Measurements from ENCODE around the gene RABGAP1L.

RABGAP1L gene

DNA sequence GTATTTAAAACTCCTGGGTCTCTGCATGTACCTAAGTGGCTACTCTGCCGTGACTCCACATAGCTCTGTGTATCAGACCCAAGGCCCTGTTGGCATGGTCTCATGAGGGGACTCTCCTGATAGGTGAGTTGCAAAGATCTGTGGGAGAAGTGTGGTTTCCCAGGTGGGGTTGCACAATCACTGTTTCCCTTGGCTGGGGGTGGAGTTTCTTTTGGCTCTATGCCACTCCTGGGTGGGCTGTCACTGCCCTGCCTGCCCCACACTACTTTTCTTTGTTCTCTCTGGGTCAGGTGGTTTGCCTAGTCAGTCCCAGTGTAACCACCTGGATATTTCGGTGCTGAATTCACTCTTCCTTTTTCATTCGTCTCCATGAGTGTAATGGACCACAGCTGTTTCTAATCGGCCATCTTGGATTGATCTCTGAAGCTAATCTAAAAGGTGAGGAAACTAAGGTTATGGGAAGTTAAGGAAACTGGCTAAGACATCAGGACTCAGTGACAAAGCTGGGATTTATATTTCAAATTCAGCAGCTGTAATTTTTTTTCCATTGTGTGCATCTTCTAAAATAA is 743.3 kb downstream of the RABGAP1L start:
- no peak for DNase-seq

- no peak for DNase-seq
These were observed 752.3 kb downstream of the RABGAP1L start for GRCh38 chr1:174911606-174912005.

- no peak for DNase-seq
These were observed 752.9 kb downstream of the RABGAP1L start for GRCh38 chr1:174912264-174912663.

GRCh38 chr1:174913225-174913903 is 754.0 kb downstream of the RABGAP1L start:
- no peak for DNase-seq

GRCh38 chr1:174914991-174915390 is 755.7 kb downstream of the RABGAP1L start:
- no peak for DNase-seq

- DNase-seq = no peak
These were observed 757.5 kb downstream of the RABGAP1L start for GRCh38 chr1:174916846-174917245.

DNA sequence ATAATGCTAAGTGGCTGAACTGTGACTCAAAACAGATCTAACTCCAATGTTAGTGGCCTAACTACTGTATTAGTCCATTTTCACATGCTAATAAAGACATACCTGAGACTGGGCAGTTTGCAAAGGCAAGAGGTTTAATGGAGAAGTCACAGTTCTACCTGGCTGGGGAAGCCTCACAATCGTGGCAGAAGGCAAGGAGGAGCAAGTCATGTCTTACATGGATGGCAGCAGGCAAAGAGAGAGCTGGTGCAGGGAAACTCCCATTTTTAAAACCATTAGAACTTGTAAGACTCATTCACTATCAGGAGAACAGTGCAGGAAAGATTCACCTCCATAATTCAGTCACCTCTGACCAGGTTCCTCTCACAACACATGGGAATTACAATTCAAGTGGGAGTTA is 760.8 kb downstream of the RABGAP1L start:
- DNase-seq = no peak

- no peak for DNase-seq
These were observed 762.8 kb downstream of the RABGAP1L start for GRCh38 chr1:174922121-174922520.

DNA sequence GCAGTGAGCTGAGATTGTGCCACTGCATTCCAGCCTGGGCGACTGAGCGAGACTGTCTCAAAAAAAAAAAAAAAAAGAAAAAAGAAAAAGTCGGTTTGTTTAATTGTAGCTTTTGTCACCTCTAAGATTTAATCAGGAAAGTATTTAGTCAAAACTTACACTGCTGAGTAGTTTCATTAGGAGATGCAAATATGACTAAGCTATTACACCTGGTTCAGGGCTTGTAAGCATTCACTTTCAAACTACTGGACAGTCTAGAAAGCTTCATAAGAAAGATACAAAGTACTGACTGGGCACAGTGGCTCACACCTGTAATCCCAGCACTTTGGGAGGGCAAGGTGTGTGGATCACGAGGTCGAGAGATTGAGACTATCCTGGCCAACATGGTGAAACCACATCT is 764.5 kb downstream of the RABGAP1L start:
- DNase-seq = no peak

DNA sequence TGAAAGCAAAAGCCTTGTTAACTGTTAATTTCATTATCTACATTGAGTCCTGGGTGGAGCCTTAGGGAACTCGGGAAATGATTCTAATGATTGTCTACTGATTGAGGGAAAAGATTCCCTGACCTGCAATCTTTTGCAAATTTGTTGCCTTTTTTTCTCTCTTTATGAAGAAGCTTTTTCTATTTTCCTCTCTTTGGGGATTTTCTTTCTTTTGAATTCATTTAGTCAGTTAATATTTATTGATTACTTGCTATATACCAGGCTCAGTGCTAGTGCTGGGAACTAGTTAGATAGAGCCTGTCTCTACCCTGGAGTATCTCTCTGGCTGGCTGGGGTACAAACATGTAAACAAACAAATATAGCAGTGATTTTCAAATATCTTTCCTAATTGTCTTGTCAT is 769.2 kb downstream of the RABGAP1L start:
- no peak for DNase-seq

DNA sequence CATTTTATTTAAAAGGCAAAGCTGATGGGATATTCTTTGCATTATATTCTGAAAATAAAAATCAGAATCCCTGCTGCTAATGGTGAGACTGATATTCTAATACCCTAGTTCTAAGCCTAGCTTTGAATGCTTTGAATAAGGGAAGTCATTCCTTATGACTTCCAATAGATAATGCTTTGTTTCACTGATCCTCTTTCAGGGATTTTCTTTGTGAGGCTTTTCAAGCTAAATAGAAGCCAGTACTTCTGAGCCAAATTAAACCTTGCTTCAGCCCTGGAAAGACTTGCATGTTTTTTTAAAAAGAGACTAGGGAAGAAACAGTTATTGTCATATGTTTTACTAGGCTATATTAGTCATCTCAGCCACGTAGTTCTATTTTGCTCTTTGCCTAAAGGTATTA is 771.9 kb downstream of the RABGAP1L start:
- DNase-seq = no peak

- no peak for DNase-seq
These were observed 773.3 kb downstream of the RABGAP1L start for GRCh38 chr1:174932587-174932986.

DNA sequence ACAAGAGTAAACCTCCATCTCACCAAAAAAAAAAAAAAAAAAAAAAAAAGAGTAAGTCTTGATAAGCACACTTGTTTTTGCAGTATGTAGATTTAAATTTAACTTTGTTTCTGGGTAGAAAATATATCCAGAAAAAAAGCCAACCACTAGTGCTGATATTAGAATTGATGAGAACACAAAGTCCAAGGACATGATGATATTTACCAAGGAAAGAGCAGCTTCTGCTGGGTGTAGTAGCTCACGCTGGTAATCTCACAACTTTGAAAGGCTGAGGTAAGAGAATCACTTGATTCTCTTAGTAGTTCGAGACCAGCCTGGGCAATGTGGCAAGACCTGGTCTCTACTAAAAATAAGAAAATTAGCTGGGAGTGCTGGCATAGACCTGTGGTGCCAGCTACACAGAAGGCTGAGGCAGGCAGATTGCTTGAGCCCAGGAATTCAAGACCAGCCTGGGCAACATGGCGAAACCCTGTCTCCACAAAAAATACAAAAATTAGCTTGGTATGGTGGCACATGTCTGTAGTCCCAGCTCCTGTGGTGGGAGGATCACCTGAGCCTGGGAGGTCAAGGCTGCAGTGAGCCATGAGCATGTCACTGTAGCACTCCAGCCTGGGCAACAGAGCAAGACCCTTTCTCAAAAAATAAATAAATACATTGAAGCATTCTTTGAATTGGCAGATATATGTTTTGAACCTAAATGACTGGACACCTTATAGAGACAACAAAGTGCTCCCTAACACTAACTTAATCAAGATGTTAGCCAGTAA is 776.8 kb downstream of the RABGAP1L start:
- DNase-seq = no peak

DNA sequence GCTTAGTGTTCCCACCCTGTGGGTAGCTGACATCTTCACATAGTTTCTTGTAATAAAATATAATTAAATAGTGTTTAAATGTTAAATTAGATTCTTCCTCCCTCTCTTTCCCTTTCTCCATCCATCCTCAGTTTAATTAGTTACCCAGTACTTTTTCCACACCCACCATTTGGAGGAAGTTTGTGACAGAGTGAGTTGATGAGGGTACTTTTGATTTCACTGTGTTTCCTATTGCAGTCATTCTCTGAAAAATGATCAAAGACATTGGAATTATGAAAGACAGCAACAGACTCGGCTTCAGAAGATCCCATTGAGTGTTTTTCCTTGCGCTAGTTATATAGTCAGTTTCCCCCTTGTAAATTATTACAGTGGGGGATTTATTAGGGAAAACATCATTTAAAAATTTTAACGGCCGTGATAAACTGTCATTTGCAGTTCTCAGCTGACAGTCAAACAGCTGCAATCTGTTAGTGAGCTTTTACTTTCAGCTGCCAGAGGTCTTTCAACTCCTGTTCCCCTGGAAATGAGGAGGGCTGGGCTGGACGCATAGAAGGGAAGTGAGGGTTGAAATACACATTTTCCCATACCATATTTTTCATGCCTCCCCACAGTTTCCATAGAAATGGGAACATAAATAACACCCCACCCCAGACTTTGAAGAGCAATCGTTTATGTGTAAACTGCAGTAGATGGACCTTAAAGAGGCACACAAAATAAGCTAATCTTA is 779.1 kb downstream of the RABGAP1L start:
- no peak for DNase-seq

DNA sequence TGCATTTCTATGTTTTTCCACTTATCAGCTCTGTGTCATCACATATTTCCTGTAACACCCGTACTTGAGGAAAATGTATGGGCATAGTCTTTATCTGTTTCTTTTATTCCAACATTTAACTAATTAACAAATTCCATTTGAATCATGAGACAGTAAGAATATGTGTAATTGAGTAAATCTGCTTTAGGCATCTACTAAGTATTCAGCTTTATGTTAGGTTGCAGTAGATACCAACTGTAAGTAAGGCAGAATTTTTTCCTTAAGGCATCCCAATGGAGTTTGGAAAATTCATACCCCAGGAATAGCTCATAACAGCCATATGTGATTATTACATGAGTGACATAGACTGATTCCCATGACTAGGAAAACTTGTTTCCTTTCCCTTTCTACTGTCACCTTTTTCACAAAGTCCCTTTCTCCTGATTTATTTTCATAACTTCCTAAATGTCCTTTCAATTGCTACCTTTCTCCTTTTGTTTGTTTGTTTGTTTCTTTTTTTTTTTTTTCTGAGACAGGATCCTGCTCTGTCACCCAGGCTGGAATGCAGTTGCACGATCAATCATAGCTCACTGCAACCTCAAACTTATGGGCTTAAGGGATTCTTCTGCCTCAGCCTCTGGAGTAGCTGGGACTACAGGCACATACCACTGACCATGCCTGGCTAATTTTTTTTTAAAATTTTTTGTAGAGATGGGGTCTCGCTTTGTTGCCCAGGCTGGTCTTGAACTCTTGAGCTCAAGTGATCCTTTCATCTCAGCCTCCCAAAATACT is 780.6 kb downstream of the RABGAP1L start:
- no peak for DNase-seq

- no peak for DNase-seq
These were observed 781.4 kb downstream of the RABGAP1L start for GRCh38 chr1:174940646-174941175.

GRCh38 chr1:174942547-174943255 is 783.4 kb downstream of the RABGAP1L start:
- DNase-seq = no peak

DNA sequence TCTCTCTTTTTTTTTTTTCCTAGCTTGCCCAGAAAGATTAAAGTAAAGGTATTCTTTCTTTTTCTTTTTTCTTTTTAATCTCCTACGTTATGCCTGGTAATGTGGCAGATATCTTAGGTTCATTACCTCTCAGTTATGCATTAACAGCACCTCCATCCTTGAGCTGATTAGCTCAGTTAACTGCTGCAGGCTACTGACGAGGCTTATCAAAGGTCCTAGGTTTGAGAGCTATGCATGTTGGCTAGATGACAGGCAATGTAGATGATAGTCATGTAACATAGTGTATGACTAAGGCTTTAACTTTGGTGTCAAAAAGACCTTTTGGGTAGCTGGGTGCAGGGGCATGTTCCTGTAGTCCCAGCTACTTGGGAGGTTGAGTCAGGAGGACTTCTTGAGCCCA is 786.7 kb downstream of the RABGAP1L start:
- no peak for DNase-seq

DNA sequence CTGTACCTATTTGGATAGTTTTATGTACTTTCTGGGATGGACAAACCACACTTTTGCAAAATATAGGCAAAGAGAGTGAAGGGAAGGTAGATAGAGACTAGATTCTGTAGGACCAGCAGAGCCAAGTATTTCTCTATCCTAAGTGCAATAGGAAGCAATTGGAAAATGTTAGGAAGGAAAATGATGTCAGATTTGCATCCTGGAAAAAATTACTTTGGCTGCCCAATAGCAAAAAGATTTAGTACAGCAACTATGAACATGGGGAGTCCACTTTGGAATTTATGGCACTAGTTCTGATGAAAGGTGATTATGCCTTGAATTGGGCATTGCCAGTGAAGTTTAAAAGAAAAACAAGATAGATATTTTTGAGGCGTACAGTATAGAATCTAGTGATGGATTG is 789.7 kb downstream of the RABGAP1L start:
- no peak for DNase-seq

GRCh38 chr1:174949645-174950044 is 790.3 kb downstream of the RABGAP1L start:
- no peak for DNase-seq

DNA sequence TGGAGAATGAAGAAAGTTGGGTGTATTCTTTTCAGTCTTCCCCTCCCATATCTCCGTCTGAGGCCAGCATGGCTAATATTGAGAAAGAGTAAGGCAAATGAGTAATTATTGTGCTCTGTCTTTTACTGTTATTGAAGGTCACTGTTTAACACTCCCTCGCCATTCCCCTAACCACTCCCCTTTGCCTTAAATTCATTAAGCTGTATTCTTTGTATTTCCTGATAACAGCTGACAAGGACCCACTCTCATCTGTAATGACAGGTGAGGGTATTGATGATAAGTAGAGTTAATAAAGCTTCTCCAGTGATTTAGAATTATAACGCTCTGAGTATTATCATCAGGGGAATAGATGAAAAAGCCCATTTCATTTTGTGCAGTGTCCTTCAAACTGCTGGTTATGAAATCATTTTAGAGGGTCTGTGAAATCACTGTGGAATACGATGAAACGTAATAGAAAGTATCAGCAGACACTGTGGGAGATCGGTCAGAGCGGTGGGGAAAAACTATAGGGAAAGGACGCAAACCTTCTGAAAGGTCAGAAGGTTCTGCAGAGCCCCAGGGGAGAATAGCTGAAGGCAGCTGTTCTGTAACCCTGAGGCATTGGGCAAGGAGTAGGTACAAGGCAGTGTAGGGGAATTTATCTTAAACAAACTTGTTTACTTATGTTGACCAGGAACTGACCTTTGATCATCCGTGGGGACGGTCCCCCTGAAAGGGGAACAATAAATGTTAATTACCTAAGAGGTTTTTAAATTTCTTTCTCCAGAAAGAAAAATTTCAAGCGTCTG is 794.2 kb downstream of the RABGAP1L start:
- peak; percentile 23 for DNase-seq
